Measurements from ENCODE around the gene MCOLN1.

The MCOLN1 gene

DNA sequence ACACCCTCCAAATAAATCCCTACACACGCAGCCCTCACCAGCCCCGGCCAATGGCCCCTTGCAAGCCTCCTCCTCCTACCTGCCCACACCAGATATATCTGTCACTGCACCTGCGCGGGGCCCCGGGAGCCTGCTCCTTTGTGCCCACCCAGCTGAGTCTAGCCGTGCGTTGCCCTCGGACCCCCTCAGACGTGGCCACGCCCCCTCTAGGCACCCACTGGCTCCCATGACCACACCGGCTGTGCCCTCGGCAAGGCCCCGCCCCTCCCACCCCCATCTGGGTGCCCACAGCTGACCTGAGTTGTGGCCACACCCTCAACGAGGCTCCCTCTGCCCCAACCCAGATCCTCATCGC lies 6.8 kb downstream of the MCOLN1 start:
- TF ChIP-seq, protein P1, sequence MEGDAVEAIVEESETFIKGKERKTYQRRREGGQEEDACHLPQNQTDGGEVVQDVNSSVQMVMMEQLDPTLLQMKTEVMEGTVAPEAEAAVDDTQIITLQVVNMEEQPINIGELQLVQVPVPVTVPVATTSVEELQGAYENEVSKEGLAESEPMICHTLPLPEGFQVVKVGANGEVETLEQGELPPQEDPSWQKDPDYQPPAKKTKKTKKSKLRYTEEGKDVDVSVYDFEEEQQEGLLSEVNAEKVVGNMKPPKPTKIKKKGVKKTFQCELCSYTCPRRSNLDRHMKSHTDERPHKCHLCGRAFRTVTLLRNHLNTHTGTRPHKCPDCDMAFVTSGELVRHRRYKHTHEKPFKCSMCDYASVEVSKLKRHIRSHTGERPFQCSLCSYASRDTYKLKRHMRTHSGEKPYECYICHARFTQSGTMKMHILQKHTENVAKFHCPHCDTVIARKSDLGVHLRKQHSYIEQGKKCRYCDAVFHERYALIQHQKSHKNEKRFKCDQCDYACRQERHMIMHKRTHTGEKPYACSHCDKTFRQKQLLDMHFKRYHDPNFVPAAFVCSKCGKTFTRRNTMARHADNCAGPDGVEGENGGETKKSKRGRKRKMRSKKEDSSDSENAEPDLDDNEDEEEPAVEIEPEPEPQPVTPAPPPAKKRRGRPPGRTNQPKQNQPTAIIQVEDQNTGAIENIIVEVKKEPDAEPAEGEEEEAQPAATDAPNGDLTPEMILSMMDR (IDR thresholded peaks at IDR 0.05; ENCODE audit: low read depth, low read length): no peak
- no peak overlapping the region for H3K4me3 ChIP-seq (ENCODE audit: low read depth, low read length)
- DNase-seq (ENCODE audit: low read depth, low spot score): no peak
- in situ Hi-C loops (cut with HindIII; ENCODE audit: low sequenced_read_pairs): no loop called here

GRCh38 chr19:7529610-7530490 lies 7.4 kb downstream of the MCOLN1 start:
- no peak for DNase-seq (ENCODE audit: low read depth, low spot score)
- H3K4me3 ChIP-seq (ENCODE audit: low read depth, low read length): no peak overlapping the region
- in situ Hi-C loops (cut with HindIII; ENCODE audit: low sequenced_read_pairs): no loop called here
- TF ChIP-seq, protein P1 (IDR thresholded peaks at IDR 0.05; ENCODE audit: low read depth, low read length): no peak

GRCh38 chr19:7533281-7533885 lies 11.0 kb downstream of the MCOLN1 start:
- TF ChIP-seq, protein P1 (IDR thresholded peaks at IDR 0.05; ENCODE audit: low read depth, low read length): no peak
- H3K4me3 ChIP-seq (ENCODE audit: low read depth, low read length): peak overlapping the region; percentile 96
- DNase-seq (ENCODE audit: low read depth, low spot score): peak; percentile 37
- in situ Hi-C loops (cut with HindIII; ENCODE audit: low sequenced_read_pairs): no loop called here

- peak; percentile 93 for DNase-seq (ENCODE audit: low read depth, low spot score)
- TF ChIP-seq, protein P1 (IDR thresholded peaks at IDR 0.05; ENCODE audit: low read depth, low read length): no peak
- in situ Hi-C loops (cut with HindIII; ENCODE audit: low sequenced_read_pairs): no loop called here
- peak overlapping the region; percentile 96 for H3K4me3 ChIP-seq (ENCODE audit: low read depth, low read length)
Observed at GRCh38 chr19:7533925-7534480, 11.6 kb downstream of the MCOLN1 start.

GRCh38 chr19:7534531-7535046 lies 12.2 kb downstream of the MCOLN1 start:
- DNase-seq (ENCODE audit: low read depth, low spot score): peak; percentile 81
- TF ChIP-seq, protein P1 (IDR thresholded peaks at IDR 0.05; ENCODE audit: low read depth, low read length): peak; percentile 29
- H3K4me3 ChIP-seq (ENCODE audit: low read depth, low read length): peak overlapping the region; percentile 96
- in situ Hi-C loops (cut with HindIII; ENCODE audit: low sequenced_read_pairs): no loop called here

DNA sequence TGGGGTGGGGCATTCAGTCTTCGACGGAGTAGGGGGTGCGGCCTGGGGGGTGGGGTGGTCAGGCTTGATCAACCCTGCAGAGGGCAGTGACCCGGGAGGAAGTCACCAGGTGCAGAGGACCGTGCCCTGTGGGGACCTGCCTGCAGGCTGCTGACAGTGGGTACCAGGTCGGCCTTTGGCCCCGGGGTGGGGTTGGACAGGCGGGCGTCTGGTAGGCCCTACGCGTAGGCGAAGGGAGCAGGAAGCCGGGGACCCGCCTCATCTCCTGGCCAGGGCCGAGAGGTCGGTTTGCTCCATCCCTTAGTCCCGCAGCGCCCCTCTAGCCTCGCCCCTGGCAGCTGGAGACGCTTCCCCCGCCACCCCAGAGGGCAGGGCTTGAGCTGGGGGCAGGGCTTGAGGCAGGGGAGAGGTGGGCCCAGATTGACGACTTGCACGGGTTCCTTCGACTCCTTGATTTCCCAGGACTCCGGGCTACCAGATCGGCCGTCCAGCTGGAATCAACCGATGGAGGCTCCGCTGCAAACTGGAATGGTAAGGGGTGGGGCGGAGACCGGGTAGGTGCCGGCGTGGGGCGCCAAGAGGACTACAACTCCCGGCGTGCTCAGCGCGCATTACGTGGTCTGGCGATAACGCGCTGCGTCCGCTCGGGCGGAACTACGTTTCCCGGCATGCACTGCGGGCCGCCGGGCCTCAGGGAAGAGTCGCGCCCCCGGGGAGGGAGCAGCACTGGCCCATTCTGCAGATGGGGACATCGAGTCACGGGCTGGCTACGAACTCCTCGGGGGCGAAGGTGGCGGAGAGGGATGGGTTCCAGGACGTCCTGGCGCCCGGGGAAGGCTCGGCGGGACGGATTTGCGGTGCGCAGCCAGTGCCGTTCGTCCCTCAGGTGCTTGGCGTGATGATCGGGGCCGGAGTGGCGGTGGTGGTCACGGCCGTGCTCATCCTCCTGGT lies 12.9 kb downstream of the MCOLN1 start, which contains the start of gene PNPLA6:
PNPLA6 (plus strand) TSS at position 671 of the 951 bp plus-strand sequence; CDS start at position 743, 72 bp downstream.
- peak; percentile 95 for DNase-seq (ENCODE audit: low read depth, low spot score)
- TF ChIP-seq, protein P1 (IDR thresholded peaks at IDR 0.05; ENCODE audit: low read depth, low read length): no peak
- in situ Hi-C loops (cut with HindIII; ENCODE audit: low sequenced_read_pairs): no loop called here
- H3K4me3 ChIP-seq (ENCODE audit: low read depth, low read length): peak within 1 kb of the TSS; percentile 96

Data from astrocyte of the spinal cord (primary cell).